IMR-90 (cell line): ENCODE results near the gene ASIC2. TPM values are rescaled to one million over a fixed set of nuclear protein-coding genes. Genes with fewer than 3 reads are reported as not detected.

Experiments used
- ATAC-seq: fragments of 200-7000 bp; cut with Tn5 transposase; 2 replicates; pipeline ENCODE4 v1.9.1; 2020; ENCODE audit warnings: low read depth, mild to moderate bottlenecking, moderate library complexity
- BruUV-seq: library from RNA; stranded (reverse); fragments of 400-500 nt; replicated peaks from 2 replicates; lab custom pipeline; 2021; lab: Mats Ljungman, UMichigan
- CTCF ChIA-PET: fragments of 300-600 bp; formaldehyde crosslinking; extraction: SDS; loops from one replicate; lab custom pipeline; 2021; ENCODE audit warnings: antibody characterized with exemption; lab: Yijun Ruan, JAX
- POLR2A ChIA-PET: fragments of 300-600 bp; sonication (Branson Sonifier 250); formaldehyde crosslinking; loops from one replicate; lab custom pipeline; 2022; ENCODE audit warnings: antibody characterized with exemption; ENCODE audit not compliant: unreplicated experiment; lab: Charles Lee
- DNase-seq: peaks from one replicate; pipeline ENCODE4 v3.0.0; 2013
- H2AFZ ChIP-seq: replicated peaks from 2 replicates; pipeline ENCODE3; 2013; ENCODE audit warnings: low read length, mild to moderate bottlenecking; ENCODE audit not compliant: poor library complexity
- H2AK5ac ChIP-seq: 2 replicates; pipeline ENCODE4 v1.6.1; 2013; ENCODE audit warnings: low read depth, low read length, inconsistent platforms
- H2AK9ac ChIP-seq: replicated peaks from 2 replicates; pipeline ENCODE3; 2013; ENCODE audit warnings: mild to moderate bottlenecking, low read depth, low read length, moderate library complexity; ENCODE audit not compliant: poor library complexity
- H2BK120ac ChIP-seq: 2 replicates; pipeline ENCODE4 v1.6.1; 2013; ENCODE audit warnings: low read depth, low read length, inconsistent platforms
- H2BK15ac ChIP-seq: 3 replicates; pipeline ENCODE4 v1.6.1; 2013; ENCODE audit warnings: low read depth, low read length, inconsistent platforms
- H2BK20ac ChIP-seq: 2 replicates; pipeline ENCODE4 v1.6.1; 2013; ENCODE audit warnings: low read depth, mild to moderate bottlenecking, inconsistent platforms, low read length, moderate library complexity
- H2BK5ac ChIP-seq: 2 replicates; pipeline ENCODE4 v1.6.1; 2013; ENCODE audit warnings: mild to moderate bottlenecking, low read depth, low read length, inconsistent platforms; ENCODE audit not compliant: poor library complexity, severe bottlenecking
- H3K14ac ChIP-seq: replicated peaks from 2 replicates; pipeline ENCODE4 v1.6.1; 2013; ENCODE audit warnings: low read depth, low read length, inconsistent platforms
- H3K18ac ChIP-seq: 2 replicates; pipeline ENCODE4 v1.6.1; 2013; ENCODE audit warnings: low read depth, low read length, control low read depth
- H3K23ac ChIP-seq: 2 replicates; pipeline ENCODE4 v1.6.1; 2013; ENCODE audit warnings: low read depth, low read length, inconsistent platforms
- H3K27ac ChIP-seq: 2 replicates; pipeline ENCODE4 v1.5.1; 2013; ENCODE audit warnings: mild to moderate bottlenecking, control low read depth, low read length; ENCODE audit not compliant: insufficient read depth
- H3K27me3 ChIP-seq: 2 replicates; pipeline ENCODE4 v1.6.1; 2013; ENCODE audit warnings: low read length; ENCODE audit not compliant: control insufficient read depth, insufficient read depth
- H3K36me3 ChIP-seq: 2 replicates; pipeline ENCODE4 v1.6.1; 2013; ENCODE audit warnings: low read length, mixed read lengths; ENCODE audit not compliant: control insufficient read depth, insufficient read depth
- H3K4ac ChIP-seq: 2 replicates; pipeline ENCODE4 v1.6.1; 2013; ENCODE audit warnings: low read depth, low read length, inconsistent platforms
- H3K4me1 ChIP-seq: 2 replicates; pipeline ENCODE4 v1.6.1; 2013; ENCODE audit warnings: low read length, mixed read lengths; ENCODE audit not compliant: control insufficient read depth, insufficient read depth
- H3K4me2 ChIP-seq: 2 replicates; pipeline ENCODE4 v1.6.1; 2013; ENCODE audit warnings: low read depth, mild to moderate bottlenecking, control low read depth, low read length, moderate library complexity
- H3K4me3 ChIP-seq: 2 replicates; pipeline ENCODE4 v1.5.1; 2013; ENCODE audit warnings: low read depth, mild to moderate bottlenecking, control low read depth, low read length, moderate library complexity; ENCODE audit not compliant: insufficient read depth
- H3K56ac ChIP-seq: 2 replicates; pipeline ENCODE4 v1.6.1; 2013; ENCODE audit warnings: low read length, inconsistent platforms; ENCODE audit not compliant: insufficient read depth; ENCODE audit errors: extremely low read depth
- H3K79me1 ChIP-seq, 2 experiments: 2 replicates each; pipeline ENCODE4 v1.6.1; 2013; ENCODE audit warnings: low read length in 2 of 2, inconsistent platforms in 1 of 2, low read depth in 1 of 2
- H3K9ac ChIP-seq: 2 replicates; pipeline ENCODE4 v1.6.1; 2013; ENCODE audit warnings: low read depth, low read length, control low read depth
- H3K9me1 ChIP-seq: 2 replicates; pipeline ENCODE4 v1.6.1; 2013; ENCODE audit warnings: low read length, inconsistent platforms; ENCODE audit not compliant: insufficient read depth
- H3K9me3 ChIP-seq: 2 replicates; pipeline ENCODE4 v1.6.1; 2013; ENCODE audit warnings: low read length; ENCODE audit not compliant: control insufficient read depth, insufficient read depth
- H4K20me1 ChIP-seq: 2 replicates; pipeline ENCODE4 v1.6.1; 2013; ENCODE audit warnings: low read length, inconsistent platforms; ENCODE audit not compliant: insufficient read depth
- H4K5ac ChIP-seq: 2 replicates; pipeline ENCODE4 v1.6.1; 2013; ENCODE audit warnings: mild to moderate bottlenecking, low read depth, low read length, control low read depth
- H4K8ac ChIP-seq, 2 experiments: 2 replicates each; pipeline ENCODE4 v1.6.1; 2013; ENCODE audit warnings: low read depth in 2 of 2, low read length in 2 of 2, control low read depth in 1 of 2, inconsistent platforms in 1 of 2
- H4K91ac ChIP-seq: 2 replicates; pipeline ENCODE4 v1.6.1; 2013; ENCODE audit warnings: low read depth, low read length, inconsistent platforms; ENCODE audit not compliant: insufficient read depth
- BHLHE40 ChIP-seq: fragments of 150-350 bp; IDR thresholded peaks from 2 replicates; pipeline ENCODE4 v1.6.1; 2016; ENCODE audit warnings: mild to moderate bottlenecking, low read depth, low read length
- CEBPB ChIP-seq: IDR thresholded peaks from 2 replicates; pipeline ENCODE4 v1.6.1; 2012; ENCODE audit warnings: low read depth, low read length, improper control_type of control experiment
- CHD1 ChIP-seq: IDR thresholded peaks from 2 replicates; pipeline ENCODE4 v1.6.1; 2012; ENCODE audit warnings: low read depth, low read length, improper control_type of control experiment
- FOS ChIP-seq: fragments of 150-350 bp; IDR thresholded peaks from 2 replicates; pipeline ENCODE4 v1.6.1; 2016; ENCODE audit warnings: low read depth, low read length
- MAFK ChIP-seq: IDR thresholded peaks from 2 replicates; pipeline ENCODE4 v1.6.1; 2012; ENCODE audit warnings: low read depth, low read length, improper control_type of control experiment
- MAZ ChIP-seq: IDR thresholded peaks from 2 replicates; pipeline ENCODE4 v1.6.1; 2012; ENCODE audit warnings: low read depth, mild to moderate bottlenecking, low read length, improper control_type of control experiment, moderate library complexity, borderline replicate concordance
- MXI1 ChIP-seq: IDR thresholded peaks from 2 replicates; pipeline ENCODE4 v1.6.1; 2012; ENCODE audit warnings: low read depth, mild to moderate bottlenecking, low read length, moderate library complexity, borderline replicate concordance
- NFE2L2 ChIP-seq: fragments of 150-350 bp; IDR thresholded peaks from 2 replicates; pipeline ENCODE4 v1.6.1; 2016; ENCODE audit warnings: low read depth, mild to moderate bottlenecking, low read length
- POLR2A ChIP-seq: IDR thresholded peaks from 2 replicates; pipeline ENCODE4 v1.6.1; 2012; ENCODE audit warnings: mild to moderate bottlenecking, low read depth, low read length
- RAD21 ChIP-seq: IDR thresholded peaks from 2 replicates; pipeline ENCODE4 v1.6.1; 2012; ENCODE audit warnings: low read length, improper control_type of control experiment
- RCOR1 ChIP-seq: IDR thresholded peaks from 2 replicates; pipeline ENCODE4 v1.6.1; 2012; ENCODE audit warnings: mild to moderate bottlenecking, low read length, improper control_type of control experiment; ENCODE audit not compliant: insufficient replicate concordance
- RFX5 ChIP-seq: IDR thresholded peaks from 2 replicates; pipeline ENCODE4 v1.8.0; 2012; ENCODE audit warnings: low read depth, mild to moderate bottlenecking, low read length, moderate library complexity
- SMC3 ChIP-seq: fragments of 150-350 bp; IDR thresholded peaks from 2 replicates; pipeline ENCODE4 v1.6.1; 2016; ENCODE audit warnings: low read depth, mild to moderate bottlenecking, antibody characterized with exemption, low read length, moderate library complexity
- WGBS, 2 experiments: methylation state at CpG; one replicate each; pipeline versions ENCODE4 v1.1.5 to v1.1.7; 2013; ENCODE audit warnings: missing lambda C conversion rate in 2 of 2; ENCODE audit not compliant: insufficient read length in 1 of 2; ENCODE audit errors: extremely low coverage in 2 of 2; 5-methylcytosine and 5-hydroxymethylcytosine counted together
- dilution Hi-C: fragments of 300-500 bp; cut with HindIII; formaldehyde crosslinking; loops from one replicate; pipeline ENCODE4 v1.14.3; 2018; ENCODE audit warnings: low sequenced_read_pairs; ENCODE audit not compliant: unreplicated experiment
- in situ Hi-C: fragments of 300-500 bp; cut with MboI; formaldehyde crosslinking; loops from 3 replicates; pipeline ENCODE4 v1.14.3; 2019; ENCODE audit warnings: low sequenced_read_pairs, inconsistent platforms, mixed read lengths
- intact Hi-C: fragments of 100-400 bp; cut with micrococcal nuclease; formaldehyde crosslinking; loops from 2 replicates; pipeline ENCODE4 v1.10.0; 2022
- polyA plus RNA-seq, 3 experiments: library from polyadenylated mRNA; depleted of rRNA; stranded (reverse); fragments of >200 nt; gene quantifications; 2 replicates each; pipeline ENCODE4 v1.2.3, GENCODE V29; 2012; ENCODE audit warnings: low replicate concordance in 1 of 3
- total RNA-seq: library from RNA; depleted of rRNA; stranded (reverse); fragments of >200 nt; gene quantifications from 2 replicates; pipeline ENCODE4 v1.2.3, GENCODE V29; 2012
- TF ChIP-seq, protein P1 (sequence below): conservative IDR thresholded peaks from 2 replicates; pipeline ENCODE4 v1.5.1; 2012; ENCODE audit warnings: mild to moderate bottlenecking, low read depth, low read length, improper control_type of control experiment
- TF ChIP-seq, protein P2 (sequence below): fragments of 150-350 bp; IDR thresholded peaks from 2 replicates; pipeline ENCODE4 v1.6.1; 2016; ENCODE audit warnings: low read depth, mild to moderate bottlenecking, low read length, moderate library complexity, borderline replicate concordance
- TF ChIP-seq, protein P3 (sequence below): fragments of 150-350 bp; IDR thresholded peaks from 2 replicates; pipeline ENCODE4 v1.6.1; 2017; ENCODE audit warnings: mild to moderate bottlenecking, antibody characterized with exemption, low read length, low read depth

Gene ASIC2
- total and polyA plus RNA-seq, 2 of the 4 experiments (the other 2 are of a cell fraction) = under 0.01 to 0.15 TPM

DNA sequence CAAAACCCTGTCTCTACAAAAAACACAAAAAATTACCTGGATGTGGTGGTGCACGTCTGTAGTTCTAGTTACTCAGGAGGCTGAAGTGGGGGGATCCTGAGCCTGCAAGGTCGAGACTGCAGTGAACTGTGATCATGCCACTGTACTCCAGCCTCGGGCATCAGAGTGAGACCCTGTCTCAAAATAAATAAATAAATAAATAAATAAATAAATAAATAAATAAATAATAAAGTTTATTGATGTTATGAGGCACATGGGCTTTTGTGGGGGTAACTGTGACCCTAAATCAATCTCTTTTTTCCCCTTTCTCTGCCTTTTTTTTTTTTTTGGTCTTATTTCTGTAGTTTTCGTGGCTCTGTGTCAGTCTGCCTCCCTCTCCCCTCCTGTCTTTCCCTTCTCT, 4.5 kb upstream of the ASIC2 start:
- intact Hi-C loops = loop anchor here (10.0 kb wide), 1 partner anchor 123 kb away; no protein-coding TSS in a partner anchor
- no peak overlapping the region for H4K8ac ChIP-seq
- no peak overlapping the region for H3K14ac ChIP-seq
- H2BK5ac ChIP-seq = no peak overlapping the region
- H3K27ac ChIP-seq = no peak overlapping the region
- H3K23ac ChIP-seq = no peak overlapping the region
- BruUV-seq = no TSS peak
- H3K4me2 ChIP-seq = no peak overlapping the region
- H3K4ac ChIP-seq = no peak overlapping the region
- no peak overlapping the region for H2BK20ac ChIP-seq
- H2AK9ac ChIP-seq = no peak overlapping the region
- no CpG with 5 or more reads among the region's 4 CpGs for WGBS, 2 experiments
- H4K5ac ChIP-seq = no peak overlapping the region
- TF ChIP-seq, protein P1, sequence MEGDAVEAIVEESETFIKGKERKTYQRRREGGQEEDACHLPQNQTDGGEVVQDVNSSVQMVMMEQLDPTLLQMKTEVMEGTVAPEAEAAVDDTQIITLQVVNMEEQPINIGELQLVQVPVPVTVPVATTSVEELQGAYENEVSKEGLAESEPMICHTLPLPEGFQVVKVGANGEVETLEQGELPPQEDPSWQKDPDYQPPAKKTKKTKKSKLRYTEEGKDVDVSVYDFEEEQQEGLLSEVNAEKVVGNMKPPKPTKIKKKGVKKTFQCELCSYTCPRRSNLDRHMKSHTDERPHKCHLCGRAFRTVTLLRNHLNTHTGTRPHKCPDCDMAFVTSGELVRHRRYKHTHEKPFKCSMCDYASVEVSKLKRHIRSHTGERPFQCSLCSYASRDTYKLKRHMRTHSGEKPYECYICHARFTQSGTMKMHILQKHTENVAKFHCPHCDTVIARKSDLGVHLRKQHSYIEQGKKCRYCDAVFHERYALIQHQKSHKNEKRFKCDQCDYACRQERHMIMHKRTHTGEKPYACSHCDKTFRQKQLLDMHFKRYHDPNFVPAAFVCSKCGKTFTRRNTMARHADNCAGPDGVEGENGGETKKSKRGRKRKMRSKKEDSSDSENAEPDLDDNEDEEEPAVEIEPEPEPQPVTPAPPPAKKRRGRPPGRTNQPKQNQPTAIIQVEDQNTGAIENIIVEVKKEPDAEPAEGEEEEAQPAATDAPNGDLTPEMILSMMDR = no peak
- TF ChIP-seq, protein P2, sequence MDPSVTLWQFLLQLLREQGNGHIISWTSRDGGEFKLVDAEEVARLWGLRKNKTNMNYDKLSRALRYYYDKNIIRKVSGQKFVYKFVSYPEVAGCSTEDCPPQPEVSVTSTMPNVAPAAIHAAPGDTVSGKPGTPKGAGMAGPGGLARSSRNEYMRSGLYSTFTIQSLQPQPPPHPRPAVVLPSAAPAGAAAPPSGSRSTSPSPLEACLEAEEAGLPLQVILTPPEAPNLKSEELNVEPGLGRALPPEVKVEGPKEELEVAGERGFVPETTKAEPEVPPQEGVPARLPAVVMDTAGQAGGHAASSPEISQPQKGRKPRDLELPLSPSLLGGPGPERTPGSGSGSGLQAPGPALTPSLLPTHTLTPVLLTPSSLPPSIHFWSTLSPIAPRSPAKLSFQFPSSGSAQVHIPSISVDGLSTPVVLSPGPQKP = no peak
- no peak for TF ChIP-seq BHLHE40
- TF ChIP-seq RFX5 = no peak
- TF ChIP-seq MAFK = no peak
- no peak for TF ChIP-seq POLR2A
- TF ChIP-seq CHD1 = no peak
- no peak for TF ChIP-seq FOS
- TF ChIP-seq RAD21 = no peak
- TF ChIP-seq RCOR1 = no peak
- no peak for TF ChIP-seq CEBPB
- TF ChIP-seq, protein P3, sequence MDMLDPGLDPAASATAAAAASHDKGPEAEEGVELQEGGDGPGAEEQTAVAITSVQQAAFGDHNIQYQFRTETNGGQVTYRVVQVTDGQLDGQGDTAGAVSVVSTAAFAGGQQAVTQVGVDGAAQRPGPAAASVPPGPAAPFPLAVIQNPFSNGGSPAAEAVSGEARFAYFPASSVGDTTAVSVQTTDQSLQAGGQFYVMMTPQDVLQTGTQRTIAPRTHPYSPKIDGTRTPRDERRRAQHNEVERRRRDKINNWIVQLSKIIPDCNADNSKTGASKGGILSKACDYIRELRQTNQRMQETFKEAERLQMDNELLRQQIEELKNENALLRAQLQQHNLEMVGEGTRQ = no peak
- TF ChIP-seq SMC3 = no peak
- no peak for TF ChIP-seq MAZ
- TF ChIP-seq MXI1 = no peak
- no peak for TF ChIP-seq NFE2L2
- no peak overlapping the region for H2AFZ ChIP-seq
- H3K79me1 ChIP-seq = no peaks in the 10 kb centered on the region
- no peak overlapping the region for H2BK120ac ChIP-seq
- H4K91ac ChIP-seq = no peak overlapping the region
- H3K9me3 ChIP-seq = peaks cover 4% of the 10 kb centered on the region; the same call in 1 of the 2 replicates
- in situ Hi-C loops = no loop called here
- peaks cover 22% of the 10 kb centered on the region for H3K27me3 ChIP-seq
- H3K4me1 ChIP-seq = no peaks in the 10 kb centered on the region; the same call in 1 of the 2 replicates
- H3K9me1 ChIP-seq = no peaks in the 10 kb centered on the region; the same call in 1 of the 2 replicates
- no peak for ATAC-seq
- H3K18ac ChIP-seq = no peak overlapping the region
- H3K36me3 ChIP-seq = no peaks in the 10 kb centered on the region
- ChIA-PET POLR2A (no interaction called here), CTCF (no interaction called here)
- dilution Hi-C loops = no loop called here
- no peak overlapping the region for H3K4me3 ChIP-seq
- no peak overlapping the region for H2AK5ac ChIP-seq
- no peak for DNase-seq
- no peak overlapping the region for H3K56ac ChIP-seq
- no peak overlapping the region for H3K9ac ChIP-seq
- no peaks in the 10 kb centered on the region for H4K20me1 ChIP-seq
- H2BK15ac ChIP-seq = no peak overlapping the region
